HUES6 (cell line): Measurements from ENCODE around the gene CD200.
"Not testable (repeated sequence)": the region's sequence is repeated elsewhere in the genome, so short reads cannot be mapped to it uniquely, and the experiment has no call there.

Experiments used
- H3K27ac ChIP-seq: 2 replicates; pipeline ENCODE4 v1.7.0; 2013; ENCODE audit warnings: low read depth, mild to moderate bottlenecking, low read length, inconsistent platforms
- H3K27me3 ChIP-seq: 2 replicates; pipeline ENCODE4 v1.6.1; 2013; ENCODE audit warnings: low read length; ENCODE audit not compliant: control insufficient read depth, insufficient read depth
- H3K36me3 ChIP-seq: 2 replicates; pipeline ENCODE4 v1.6.1; 2013; ENCODE audit warnings: low read length; ENCODE audit not compliant: control insufficient read depth, insufficient read depth
- H3K4me1 ChIP-seq: 2 replicates; pipeline ENCODE4 v1.6.1; 2013; ENCODE audit warnings: low read length; ENCODE audit not compliant: control insufficient read depth, insufficient read depth
- H3K4me3 ChIP-seq: 2 replicates; pipeline ENCODE4 v1.5.1; 2013; ENCODE audit warnings: low read depth, low read length
- H3K9ac ChIP-seq: one replicate; pipeline ENCODE4 v1.6.1; 2013; ENCODE audit warnings: mild to moderate bottlenecking, low read length
- H3K9me3 ChIP-seq: 2 replicates; pipeline ENCODE4 v1.6.1; 2013; ENCODE audit warnings: low read depth, low read length; ENCODE audit not compliant: control insufficient read depth, insufficient read depth

The CD200 gene

DNA sequence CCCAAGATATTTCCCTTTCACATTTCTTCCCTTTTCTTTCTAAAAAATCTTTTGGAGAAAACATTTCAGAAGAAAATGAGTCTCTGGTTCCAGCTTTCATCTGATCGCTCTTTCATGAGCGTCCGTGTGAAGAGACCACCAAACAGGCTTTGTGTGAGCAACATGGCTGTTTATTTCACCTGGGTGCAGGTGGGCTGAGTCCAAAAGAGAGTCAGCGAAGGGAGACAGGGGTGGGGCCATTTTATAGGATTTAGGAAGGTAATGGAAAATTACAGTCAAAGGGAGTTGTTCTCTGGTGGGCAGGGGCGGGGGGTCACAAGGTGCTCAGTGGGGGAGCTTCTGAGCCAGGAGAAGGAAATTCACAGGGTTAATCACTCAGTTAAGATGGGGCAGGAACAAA is 67.4 kb downstream of the CD200 start:
- peak overlapping the region; percentile 41 for H3K4me3 ChIP-seq
- peak overlapping the region; percentile 94 for H3K9ac ChIP-seq
- peaks cover 67% of the 10 kb centered on the region for H3K4me1 ChIP-seq

DNA sequence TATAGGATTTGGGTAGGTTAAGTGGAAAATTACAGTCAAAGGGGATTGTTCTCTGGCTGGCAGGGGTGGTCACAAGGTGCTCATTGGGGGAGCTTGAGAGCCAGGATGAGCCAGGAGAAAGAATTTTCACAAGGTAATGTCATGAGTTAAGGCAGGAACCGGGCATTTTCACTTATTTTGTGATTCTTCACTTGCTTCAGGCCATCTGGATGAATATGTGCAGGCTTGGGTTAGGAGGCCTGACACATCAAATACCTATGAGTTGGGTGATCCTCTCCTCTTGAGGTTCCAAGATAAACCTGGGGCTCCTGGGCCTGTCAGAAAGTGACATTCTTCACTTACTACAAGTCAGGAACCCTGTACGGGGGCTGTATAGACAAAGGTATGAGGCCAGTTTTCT is 68.7 kb downstream of the CD200 start:
- Histone ChIP-seq H3K36me3 (no peaks in the 10 kb centered on the region), H3K9me3 (no peaks in the 10 kb centered on the region), H3K4me1 (peaks cover 80% of the 10 kb centered on the region), H3K27ac (peak overlapping the region; percentile 96; the same call in 1 of the 2 replicates), H3K27me3 (no peaks in the 10 kb centered on the region), H3K4me3 (peak overlapping the region; percentile 45; the same call in 1 of the 2 replicates), H3K9ac (peak overlapping the region; percentile 51)

More for the DNA sequence above, 67.4 kb downstream of the CD200 start:
- H3K27me3 ChIP-seq, H3K9me3 ChIP-seq, H3K36me3 ChIP-seq: not testable (repeated sequence)
- H3K27ac ChIP-seq = peak overlapping the region; percentile 99

DNA sequence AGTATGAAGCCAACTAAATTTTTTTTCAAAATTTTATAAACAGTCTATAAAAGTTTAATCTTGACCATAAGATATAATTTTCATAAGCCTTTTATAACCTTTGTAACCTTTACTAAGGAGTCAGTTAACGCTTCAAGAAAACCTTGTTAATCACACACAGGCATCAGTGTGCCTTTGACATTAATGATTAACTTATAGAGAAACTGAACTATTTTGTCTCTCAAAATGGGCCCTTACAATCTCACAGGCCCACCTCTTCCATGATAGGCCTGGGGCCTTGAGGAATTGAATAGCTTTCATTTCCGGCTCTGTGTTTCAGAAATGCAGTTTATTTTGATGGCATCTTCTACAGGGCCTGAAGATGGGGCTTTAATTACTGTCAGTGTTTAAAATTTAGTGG is 70.1 kb downstream of the CD200 start:
- Histone ChIP-seq H3K27me3 (no peaks in the 10 kb centered on the region), H3K9me3 (no peaks in the 10 kb centered on the region), H3K4me3 (no peak overlapping the region), H3K27ac (peak overlapping the region; percentile 82), H3K9ac (no peak overlapping the region), H3K36me3 (no peaks in the 10 kb centered on the region), H3K4me1 (peaks cover 87% of the 10 kb centered on the region)

DNA sequence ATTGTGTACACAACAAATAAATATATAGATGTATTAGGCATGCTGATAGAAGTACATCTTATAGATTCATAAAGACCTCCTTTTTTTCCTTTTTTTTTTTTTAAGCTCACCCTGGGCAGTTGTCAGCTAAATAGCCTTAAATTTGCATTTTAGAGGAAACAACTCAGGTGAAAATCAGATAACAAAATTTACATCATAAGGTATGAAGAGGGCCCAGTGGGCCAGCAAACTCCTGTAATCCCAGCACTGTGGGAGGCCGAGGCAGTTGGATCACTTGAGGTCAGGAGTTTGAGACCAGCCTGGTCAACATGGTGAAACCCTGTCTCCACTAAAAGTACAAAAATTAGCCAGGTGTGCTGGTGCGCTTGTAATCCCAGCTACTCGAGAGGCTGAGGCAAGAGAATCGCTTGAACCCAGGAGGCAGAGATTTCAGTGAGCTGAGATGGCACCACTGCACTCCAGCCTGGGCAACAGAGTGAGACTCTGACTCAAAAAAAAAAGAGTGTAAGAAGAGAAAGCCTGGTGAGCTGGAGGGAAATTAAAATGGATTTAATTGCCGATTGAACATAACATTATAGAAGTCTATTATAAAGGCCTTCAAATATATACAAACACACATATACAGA is 72.1 kb downstream of the CD200 start:
- peak overlapping the region; percentile 14 for H3K9ac ChIP-seq
- H3K36me3 ChIP-seq, H3K27me3 ChIP-seq, H3K9me3 ChIP-seq, H3K4me3 ChIP-seq: not testable (repeated sequence)
- peaks cover 79% of the 10 kb centered on the region for H3K4me1 ChIP-seq
- peak overlapping the region; percentile 75; the same call in 1 of the 2 replicates for H3K27ac ChIP-seq

DNA sequence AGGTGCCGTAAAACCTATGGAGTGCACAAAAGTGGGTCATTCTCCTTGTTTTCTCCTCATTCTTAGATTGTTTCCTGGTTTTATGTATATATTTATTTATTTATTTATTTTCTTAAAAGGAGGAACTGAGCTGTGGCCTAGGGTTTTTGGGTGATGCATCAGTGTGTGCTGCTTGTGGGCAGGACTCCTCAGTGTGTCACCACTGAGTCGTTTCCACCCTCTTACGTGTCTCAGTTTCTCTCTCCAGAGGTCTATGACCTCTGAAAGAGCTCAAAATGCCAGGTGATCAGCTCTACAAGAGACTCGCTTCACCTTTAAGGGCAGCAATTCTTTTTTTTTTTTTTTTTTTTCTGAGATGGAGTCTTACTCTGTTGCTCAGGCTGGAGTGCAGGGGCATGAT is 72.9 kb downstream of the CD200 start:
- Histone ChIP-seq H3K27me3 (no peaks in the 10 kb centered on the region), H3K4me1 (peaks cover 73% of the 10 kb centered on the region), H3K9me3 (no peaks in the 10 kb centered on the region), H3K36me3 (no peaks in the 10 kb centered on the region), H3K9ac (no peak overlapping the region), H3K4me3 (no peak overlapping the region), H3K27ac (peak overlapping the region; percentile 75; the same call in 1 of the 2 replicates)

DNA sequence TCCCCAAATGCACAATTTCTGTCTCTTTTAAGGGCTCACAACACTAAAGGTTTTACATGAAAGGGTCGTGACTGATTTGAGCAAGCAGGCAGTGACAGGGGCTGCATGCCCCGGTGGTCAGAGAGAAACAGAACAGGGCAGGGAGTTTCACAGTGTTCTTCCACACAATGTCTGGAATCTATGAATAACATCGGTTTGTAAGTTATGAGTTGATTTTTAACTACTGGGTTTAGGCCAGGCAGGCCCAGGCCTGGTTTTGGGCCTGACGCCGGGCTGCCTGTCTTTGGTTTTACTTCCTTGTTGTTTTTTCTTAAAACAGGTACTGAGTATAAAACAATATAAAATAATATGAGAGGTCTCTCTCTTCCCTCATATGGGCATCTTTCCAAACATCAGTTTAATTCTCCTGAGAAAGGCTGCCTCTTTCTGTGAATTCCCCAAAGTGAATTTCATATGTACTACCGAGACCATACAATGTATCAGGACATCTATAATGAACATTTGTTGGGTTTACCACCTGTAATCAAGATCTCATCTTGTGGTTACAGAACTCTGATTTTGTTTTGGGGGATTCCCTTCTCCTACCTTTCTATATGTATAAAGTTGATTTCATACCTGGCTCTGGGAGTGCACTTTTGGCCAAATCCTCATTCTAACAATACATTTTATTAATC is 74.4 kb downstream of the CD200 start:
- no peaks in the 10 kb centered on the region for H3K36me3 ChIP-seq
- H3K9me3 ChIP-seq = no peaks in the 10 kb centered on the region
- H3K27ac ChIP-seq = no peak overlapping the region
- peaks cover 58% of the 10 kb centered on the region for H3K4me1 ChIP-seq
- H3K4me3 ChIP-seq = no peak overlapping the region
- no peaks in the 10 kb centered on the region for H3K27me3 ChIP-seq
- H3K9ac ChIP-seq = no peak overlapping the region

DNA sequence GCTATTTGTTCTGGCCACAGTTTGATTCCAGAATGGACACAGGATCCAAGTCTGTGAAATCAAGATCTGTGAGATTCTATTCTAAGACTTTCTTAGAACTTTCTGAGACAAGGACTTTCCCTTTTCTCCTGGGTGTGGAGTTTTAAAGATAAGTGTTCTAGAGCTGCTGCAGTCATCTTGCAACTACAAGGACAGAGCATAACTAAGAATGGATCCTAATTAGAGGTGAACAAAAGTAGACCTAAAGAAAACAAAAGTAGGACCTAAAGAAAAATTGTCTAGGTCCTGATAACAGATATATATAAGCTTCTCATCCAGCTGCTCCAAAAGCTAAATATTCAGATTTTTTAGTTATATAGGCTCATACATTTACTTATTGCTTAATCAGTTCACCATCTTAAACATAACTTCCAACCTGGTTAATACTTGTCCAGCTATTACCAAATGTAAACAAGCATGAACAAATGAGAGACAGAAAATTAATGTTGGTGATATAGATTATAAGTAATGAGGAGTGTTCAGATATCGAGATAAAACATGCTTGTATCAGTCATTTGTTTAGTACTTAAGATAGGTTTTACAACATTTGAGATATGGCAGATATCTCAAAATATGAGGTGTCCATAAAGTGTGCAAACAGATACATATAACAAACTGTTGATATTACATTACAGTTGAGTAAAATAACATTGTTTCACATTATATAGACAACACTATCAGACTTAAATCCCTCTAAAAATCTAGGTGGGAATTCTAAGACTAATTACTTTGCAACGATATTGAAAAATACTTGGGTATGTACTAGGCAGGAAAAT is 75.1 kb downstream of the CD200 start:
- H3K27ac ChIP-seq = no peak overlapping the region

DNA sequence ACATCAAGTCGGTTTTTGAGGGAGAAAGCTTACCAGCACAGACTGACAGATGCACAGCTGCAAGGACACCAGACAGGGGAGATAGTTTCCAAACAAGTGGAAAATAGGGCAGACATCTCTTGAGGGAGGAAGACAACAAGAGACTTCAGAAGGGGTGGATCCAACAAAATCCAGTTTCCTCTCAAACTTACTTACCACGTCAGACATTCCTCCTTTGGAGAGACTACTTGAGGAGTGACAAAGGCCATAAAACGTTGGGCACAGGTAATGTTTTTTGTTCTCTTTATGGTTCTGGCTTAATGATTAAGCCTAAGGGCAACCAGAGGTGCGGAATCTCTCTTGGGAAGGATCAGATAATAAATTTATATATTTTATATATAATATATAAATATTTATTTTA is 76.1 kb downstream of the CD200 start:
- Histone ChIP-seq H3K4me1 (peaks cover 47% of the 10 kb centered on the region), H3K27me3 (no peaks in the 10 kb centered on the region), H3K4me3 (no peak overlapping the region), H3K9ac (no peak overlapping the region), H3K36me3 (no peaks in the 10 kb centered on the region), H3K27ac (no peak overlapping the region), H3K9me3 (no peaks in the 10 kb centered on the region)

More for the DNA sequence above, 75.1 kb downstream of the CD200 start:
- Histone ChIP-seq H3K4me3 (no peak overlapping the region), H3K4me1 (peaks cover 56% of the 10 kb centered on the region), H3K36me3 (no peaks in the 10 kb centered on the region), H3K9me3 (no peaks in the 10 kb centered on the region), H3K9ac (no peak overlapping the region), H3K27me3 (no peaks in the 10 kb centered on the region)

DNA sequence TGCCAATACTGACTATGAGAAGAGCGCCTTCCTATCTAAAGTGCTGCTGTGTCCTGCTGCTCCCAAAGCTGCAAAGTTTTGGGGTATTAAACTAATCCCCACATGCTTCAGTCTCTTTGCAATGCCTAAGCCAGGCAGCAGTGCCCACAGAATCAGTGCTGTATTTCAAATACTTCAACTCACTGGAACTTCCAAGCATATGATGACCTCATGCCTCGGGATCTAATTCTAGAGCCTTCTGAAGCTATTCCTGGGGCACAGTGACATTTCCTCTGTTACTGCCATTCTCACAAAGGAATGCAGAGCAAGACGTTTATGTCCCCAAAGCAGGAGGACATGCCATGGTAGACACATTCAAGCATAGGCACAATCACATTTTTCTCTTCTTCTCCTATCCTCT is 78.5 kb downstream of the CD200 start:
- H3K4me3 ChIP-seq = no peak overlapping the region
- peaks cover 25% of the 10 kb centered on the region for H3K4me1 ChIP-seq
- H3K9ac ChIP-seq = no peak overlapping the region
- no peaks in the 10 kb centered on the region for H3K9me3 ChIP-seq
- no peaks in the 10 kb centered on the region for H3K27me3 ChIP-seq
- H3K36me3 ChIP-seq = peaks cover 3% of the 10 kb centered on the region
- no peak overlapping the region for H3K27ac ChIP-seq
